NCI-H1930 (cell line): ENCODE data around the gene BRD7.

ENCODE experiments used
- DNase-seq, 2 experiments: peaks; one replicate each; lab custom pipeline; 2025; lab: John Stamatoyannopoulos, UW

BRD7 gene

DNA sequence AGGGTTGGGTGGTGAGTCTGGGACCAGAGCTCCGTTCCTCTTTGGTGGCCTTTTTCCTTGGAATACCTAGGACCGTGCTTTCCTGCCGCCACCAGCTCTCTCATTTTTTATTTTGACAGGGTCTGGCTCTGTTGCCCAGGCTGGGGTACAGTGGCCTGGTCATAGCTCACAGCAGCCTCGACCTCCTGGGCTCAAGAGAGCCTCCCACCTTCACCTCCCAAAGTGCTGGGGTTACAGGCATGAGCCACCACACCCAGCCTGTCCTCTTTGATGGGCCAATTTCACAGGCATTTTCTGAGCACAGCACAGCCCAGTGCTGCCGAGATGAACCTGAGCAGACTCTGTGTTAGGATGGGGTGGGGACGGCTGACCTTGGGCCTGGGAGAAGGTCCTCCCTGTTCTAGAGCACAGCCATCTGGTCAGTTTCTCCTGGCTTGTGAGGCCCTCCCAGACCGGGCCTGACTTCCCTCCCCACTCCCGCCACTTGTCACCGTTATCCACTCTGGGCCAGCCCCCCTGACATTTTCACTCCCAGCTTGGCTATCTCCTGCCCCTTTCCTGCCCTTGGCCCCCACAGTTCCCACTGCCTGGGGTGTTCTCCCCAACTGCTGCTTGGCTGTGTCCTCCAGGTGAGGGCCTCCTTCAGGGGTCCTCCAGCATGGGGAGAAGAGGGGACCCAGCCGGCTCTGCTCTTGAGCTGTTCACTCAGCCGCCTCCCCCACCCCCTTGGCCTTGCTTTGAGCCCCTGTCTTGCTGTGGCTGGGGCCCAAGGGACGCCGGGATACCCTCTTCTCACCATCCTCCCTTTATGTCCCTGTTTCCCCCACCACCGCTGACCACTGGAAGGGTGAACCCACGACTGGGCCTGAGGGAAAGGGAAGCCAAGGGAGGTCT is 97.4 kb downstream of the BRD7 start:
- DNase-seq: no peak

DNA sequence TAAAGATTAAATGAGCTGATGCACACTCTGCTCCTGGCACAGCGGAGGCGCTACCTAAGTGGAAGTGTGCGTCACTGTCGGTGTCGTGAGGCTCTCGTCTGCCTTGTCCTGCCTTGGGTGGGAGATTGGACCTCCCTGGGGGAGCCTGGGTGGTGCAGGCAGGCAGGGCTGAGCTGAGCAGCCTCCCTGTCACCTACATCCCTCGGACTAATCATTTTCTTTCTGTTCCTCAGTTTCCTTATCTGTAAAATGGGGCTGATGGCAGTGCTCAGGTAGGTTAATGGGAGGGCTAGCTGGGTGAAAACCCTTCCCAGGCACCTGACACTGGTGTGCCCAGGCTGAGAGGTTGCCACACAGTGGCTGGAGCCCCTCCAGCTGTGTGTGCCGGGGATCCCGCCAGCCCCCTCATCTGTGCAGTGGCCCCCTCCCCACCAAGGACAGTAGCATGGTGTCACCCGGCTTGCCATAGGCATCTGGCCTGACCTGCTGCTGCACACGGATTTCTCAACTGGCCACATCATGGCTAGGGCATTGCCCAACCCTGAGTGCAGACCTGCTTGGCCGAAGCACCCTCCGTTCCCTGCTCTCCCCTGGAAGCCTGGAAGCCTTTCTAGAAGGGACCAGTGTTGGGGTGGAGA is 98.2 kb downstream of the BRD7 start:
- no peak for DNase-seq

DNA sequence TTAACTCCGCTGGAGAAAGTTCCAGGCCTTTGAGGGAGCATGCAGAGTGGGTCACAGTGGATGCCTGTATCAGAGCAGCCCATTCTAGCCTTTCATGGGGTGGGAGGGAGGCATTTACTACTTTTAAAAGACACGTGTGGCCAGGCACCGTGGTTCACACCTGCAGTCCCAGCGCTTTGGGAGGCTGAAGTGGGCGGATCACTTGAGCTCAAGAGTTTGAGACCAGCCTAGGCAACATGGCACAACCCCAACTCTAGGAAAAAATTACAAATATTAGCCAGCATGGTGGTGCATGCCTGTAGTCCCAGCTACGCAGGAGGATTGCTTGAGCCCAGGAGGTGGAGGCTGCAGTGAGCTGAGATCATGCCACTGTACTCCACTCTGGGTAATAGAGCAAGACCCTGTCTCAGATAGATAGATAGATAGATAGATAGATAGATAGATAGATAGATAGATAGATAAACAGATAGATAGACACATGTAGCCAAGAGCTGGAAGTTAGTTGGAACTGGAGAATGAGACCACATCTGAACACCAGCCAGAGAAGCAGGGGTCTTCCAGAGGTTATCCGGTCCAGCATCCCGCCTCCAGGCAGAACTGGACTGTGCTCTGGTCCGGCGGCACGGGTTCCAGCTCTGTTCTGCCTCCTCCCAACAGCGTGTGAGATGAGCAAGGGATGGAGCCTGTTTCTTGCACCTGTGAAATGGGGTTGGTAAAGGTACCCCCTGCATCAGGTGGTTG is 98.8 kb downstream of the BRD7 start:
- DNase-seq: no peak

DNA sequence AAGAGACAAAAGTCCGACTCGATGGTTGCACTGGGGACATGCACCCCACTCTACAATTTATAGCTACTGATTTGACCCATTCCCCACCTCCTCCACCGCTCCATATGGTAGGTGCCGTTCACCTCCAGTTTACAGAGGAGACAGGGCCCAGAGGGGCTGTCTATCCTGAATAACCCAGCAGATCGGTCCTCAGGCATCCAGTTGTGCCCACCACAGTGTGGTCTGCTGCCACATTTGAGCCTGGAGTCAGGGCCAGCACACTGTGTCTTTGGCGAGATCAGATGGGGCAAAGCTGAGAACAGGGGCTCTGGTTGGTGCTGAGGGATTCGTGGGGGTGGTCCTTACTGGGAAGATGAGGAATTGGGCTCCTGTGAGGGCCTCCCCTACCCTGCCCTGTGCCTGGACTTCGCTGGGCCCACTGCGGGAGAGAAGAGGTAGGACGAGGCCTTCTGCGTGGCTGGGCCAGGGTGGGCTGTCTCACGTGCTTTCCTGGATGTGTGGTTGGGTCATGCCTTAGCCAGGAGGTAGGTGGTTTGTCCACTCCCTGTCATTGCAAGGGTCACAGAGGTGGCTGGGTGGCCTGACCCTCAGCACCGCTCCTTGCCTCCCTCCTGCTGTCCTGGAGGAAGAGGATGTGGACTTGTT is 99.6 kb downstream of the BRD7 start:
- DNase-seq: no peak

DNA sequence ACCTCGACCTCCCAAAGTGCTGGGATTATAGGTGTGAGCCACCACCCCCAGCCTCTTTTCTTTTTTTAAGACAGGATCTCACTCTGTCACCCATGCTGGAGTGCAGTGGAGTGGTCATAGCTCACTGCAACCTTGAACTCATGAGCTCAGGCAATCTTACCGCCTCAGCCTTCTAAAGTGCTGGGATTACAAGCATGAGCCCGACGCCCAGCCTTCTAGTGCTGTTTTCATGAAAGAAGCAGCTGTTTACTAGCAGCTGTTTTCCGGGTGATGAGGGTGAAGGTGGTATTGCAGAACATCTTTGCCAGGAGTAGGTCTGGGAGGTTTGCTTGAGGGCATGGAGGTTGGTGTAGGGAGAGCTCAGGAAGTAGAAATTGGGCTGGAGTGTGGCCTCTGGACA is 100.4 kb downstream of the BRD7 start:
- DNase-seq: no peak

DNA sequence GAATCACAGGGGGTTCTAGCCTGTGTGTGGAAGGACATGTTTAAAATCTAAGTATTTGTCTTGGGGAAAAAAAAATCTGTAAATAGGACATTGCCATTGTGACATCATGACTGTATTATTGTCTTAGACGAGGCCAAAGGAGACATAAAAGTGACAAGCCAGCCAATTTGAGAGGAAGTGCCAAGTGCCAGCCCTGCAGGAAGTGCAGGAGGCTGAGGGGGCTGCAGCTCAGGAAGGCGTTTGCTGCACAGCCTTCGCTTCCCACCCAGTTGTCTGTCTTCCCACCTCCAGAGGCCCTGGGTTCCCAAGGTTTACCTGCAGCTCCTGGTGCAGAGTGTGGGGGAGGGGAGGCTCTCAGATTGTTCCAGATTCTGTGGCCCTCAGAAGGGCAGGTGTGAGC is 101.1 kb downstream of the BRD7 start:
- no peak for DNase-seq

DNA sequence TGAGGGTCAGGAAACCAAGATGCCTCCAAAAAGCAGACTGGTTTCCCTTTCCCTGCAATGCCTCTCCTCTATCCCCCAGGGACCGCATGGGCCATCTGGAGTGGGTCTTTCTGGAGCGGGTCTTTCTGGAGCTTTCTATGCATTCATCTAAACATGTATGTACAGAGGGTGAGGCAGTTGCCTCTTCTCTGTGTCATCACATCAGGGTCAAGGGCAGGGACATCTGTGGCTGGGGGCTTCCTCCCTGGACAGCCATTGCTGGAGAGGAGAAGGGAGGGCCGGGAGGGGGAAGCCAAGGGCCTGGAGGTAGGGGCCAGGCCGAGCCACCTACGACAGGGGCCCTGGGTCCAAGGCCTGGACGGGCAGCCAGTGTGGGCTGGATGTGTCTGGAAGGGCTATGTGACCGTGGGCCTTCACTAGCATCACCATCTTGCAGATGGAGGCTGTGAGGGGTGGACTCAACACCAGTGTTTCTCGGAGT is 101.6 kb downstream of the BRD7 start:
- no peak for DNase-seq

DNA sequence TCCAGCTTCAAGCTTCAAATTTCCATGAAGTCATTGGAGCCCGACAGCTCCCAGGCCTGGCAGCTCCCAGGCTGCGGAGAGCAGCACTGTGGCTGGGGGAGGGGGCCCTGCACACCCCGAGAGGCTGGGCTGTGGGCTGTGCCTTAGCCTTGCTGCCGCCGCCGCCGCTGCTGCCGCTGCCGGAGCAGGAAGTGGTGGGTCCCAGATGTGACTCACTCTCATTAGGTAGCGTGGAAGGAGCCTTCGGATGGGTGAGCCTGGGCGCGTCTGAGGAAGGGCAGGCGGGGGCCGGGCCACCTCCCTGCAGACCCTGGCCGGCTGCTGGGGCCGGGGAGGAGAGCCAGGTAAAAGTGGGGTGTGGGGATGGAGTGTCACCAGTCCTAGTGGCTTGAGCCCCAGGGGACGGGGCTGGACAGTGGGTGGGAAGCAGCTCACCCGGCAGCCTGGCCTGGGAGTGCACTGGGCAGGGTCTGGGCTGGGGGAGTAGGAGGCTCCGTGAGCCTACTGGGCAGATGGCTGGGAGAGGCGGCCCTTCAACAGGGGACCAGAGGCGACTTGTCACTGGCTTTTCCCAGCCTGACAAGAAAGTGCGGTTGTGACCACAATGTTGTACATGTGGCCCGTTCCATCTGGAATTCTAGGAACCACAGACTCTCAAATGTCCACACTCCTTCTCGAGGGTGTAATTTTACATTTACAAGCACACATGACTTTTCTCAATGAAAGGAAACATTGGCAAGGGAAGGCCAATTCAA is 102.3 kb downstream of the BRD7 start, which contains the start of gene ADCY7:
ADCY7 (plus strand) TSS at position 215 of the 755 bp plus-strand sequence. CDS start 21,629 bp downstream, outside the sequence.
- DNase-seq: no peak
